Measurements from ENCODE around the gene DCAF17. TPM values are rescaled to one million over a fixed set of nuclear protein-coding genes. Genes with fewer than 3 reads are reported as not detected.

Gene DCAF17
- total and polyA plus RNA-seq, 9 donors, result 6.7 to 20.2 (median 17.0) TPM

DNA sequence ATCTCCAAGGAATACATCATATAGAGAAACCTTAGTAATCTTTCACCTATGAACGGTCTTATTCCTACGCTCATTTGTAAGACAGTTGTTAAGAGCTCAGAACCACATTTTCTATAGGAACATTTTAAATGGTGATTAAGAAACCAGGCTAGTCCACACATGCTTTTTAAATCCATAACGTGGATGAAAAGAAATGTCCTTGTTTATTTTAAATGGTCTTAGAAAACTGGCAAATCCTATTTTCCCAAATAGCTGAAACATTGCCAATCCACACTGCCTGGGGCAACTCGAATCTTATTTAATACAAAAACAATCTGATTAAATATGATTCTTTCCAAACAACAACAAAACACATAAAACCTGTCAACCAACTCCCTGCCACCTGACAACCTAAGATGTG lies 23.9 kb upstream of the DCAF17 start:
- Histone ChIP-seq H3K9me3 (no peaks in the 10 kb centered on the region), H3K4me1 (ENCODE audit: insufficient read depth) (no peaks in the 10 kb centered on the region), H3K27me3 (no peaks in the 10 kb centered on the region), H3K27ac (no peak overlapping the region), H3K36me3 (no peaks in the 10 kb centered on the region), H3K4me3 (no peak overlapping the region)
- intact Hi-C loops (cut with DNase I), result loop anchor here in 3 of 4 donors (10.0 kb wide), 3 partner anchors 245 to 435 kb away; partner anchors contain the start of gene TLK1 (in 1 of the 3)
- TF ChIP-seq, protein P1, sequence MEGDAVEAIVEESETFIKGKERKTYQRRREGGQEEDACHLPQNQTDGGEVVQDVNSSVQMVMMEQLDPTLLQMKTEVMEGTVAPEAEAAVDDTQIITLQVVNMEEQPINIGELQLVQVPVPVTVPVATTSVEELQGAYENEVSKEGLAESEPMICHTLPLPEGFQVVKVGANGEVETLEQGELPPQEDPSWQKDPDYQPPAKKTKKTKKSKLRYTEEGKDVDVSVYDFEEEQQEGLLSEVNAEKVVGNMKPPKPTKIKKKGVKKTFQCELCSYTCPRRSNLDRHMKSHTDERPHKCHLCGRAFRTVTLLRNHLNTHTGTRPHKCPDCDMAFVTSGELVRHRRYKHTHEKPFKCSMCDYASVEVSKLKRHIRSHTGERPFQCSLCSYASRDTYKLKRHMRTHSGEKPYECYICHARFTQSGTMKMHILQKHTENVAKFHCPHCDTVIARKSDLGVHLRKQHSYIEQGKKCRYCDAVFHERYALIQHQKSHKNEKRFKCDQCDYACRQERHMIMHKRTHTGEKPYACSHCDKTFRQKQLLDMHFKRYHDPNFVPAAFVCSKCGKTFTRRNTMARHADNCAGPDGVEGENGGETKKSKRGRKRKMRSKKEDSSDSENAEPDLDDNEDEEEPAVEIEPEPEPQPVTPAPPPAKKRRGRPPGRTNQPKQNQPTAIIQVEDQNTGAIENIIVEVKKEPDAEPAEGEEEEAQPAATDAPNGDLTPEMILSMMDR (IDR thresholded peaks at IDR 0.05), result no peak
- TF ChIP-seq POLR2A (IDR thresholded peaks at IDR 0.05), result no peak
- TF ChIP-seq EP300 (IDR thresholded peaks at IDR 0.05), result no peak
- DNase-seq, result no peak
- 51 to 66% (median 52%) methylated on average over 4 of the region's 4 CpGs for WGBS, 3 donors

DNA sequence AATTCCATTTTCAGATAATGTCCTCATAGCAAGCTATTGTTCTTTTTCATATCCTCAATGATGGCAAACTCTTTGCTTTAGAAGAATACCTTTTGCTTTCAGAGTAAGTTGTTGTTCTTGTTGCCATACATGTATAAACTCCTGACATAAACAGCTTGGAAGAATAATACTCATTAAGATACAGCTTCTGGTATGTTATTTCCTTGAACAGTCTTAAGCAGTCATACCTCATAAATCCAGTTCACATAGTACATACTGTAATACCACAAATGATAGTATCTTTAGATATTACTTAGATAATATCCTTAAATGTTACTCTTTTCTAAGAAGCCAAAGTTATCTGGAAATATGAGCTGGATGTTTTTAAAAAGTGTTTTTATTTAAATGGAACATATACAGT lies 23.4 kb upstream of the DCAF17 start:
- DNase-seq, result no peak
- intact Hi-C loops (cut with DNase I), result loop anchor here in 3 of 4 donors (10.0 kb wide), 3 partner anchors 246 to 436 kb away; partner anchors contain the start of gene TLK1 (in 1 of the 3)
- TF ChIP-seq POLR2A (IDR thresholded peaks at IDR 0.05), result no peak
- TF ChIP-seq EP300 (IDR thresholded peaks at IDR 0.05), result no peak
- TF ChIP-seq, protein P1 (IDR thresholded peaks at IDR 0.05), result no peak
- Histone ChIP-seq H3K4me1 (ENCODE audit: insufficient read depth) (no peaks in the 10 kb centered on the region), H3K9me3 (no peaks in the 10 kb centered on the region), H3K4me3 (no peak overlapping the region), H3K27me3 (no peaks in the 10 kb centered on the region), H3K36me3 (no peaks in the 10 kb centered on the region), H3K27ac (no peak overlapping the region)

DNA sequence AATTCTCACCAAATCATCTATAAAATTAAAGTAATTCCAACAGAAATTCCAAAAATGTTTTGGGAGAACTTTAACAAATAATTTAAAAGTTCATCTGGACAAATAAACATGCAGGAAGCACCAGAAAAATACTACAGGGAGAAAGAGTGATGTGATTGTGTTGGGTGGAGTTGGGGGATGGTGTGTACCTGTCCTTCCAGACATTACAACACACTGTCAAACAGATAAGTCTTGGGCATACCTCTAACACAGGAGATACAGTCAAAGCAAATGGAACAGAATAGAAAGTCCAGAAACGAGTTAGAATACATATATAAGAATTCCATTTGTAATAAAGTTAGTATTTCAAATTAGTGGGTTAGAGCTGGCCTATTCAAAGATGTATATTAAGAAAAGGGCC lies 22.8 kb upstream of the DCAF17 start:
- Histone ChIP-seq H3K4me1 (ENCODE audit: insufficient read depth) (peaks cover 3% of the 10 kb centered on the region), H3K27ac (no peak overlapping the region), H3K36me3 (no peaks in the 10 kb centered on the region), H3K27me3 (no peaks in the 10 kb centered on the region), H3K4me3 (no peak overlapping the region), H3K9me3 (no peaks in the 10 kb centered on the region)
- DNase-seq, result no peak
- 71 to 83% (median 75%) methylated on average over 1 of the region's 1 CpG for WGBS, 3 donors
- no peak for TF ChIP-seq POLR2A (IDR thresholded peaks at IDR 0.05)
- TF ChIP-seq EP300 (IDR thresholded peaks at IDR 0.05), result no peak
- TF ChIP-seq, protein P1 (IDR thresholded peaks at IDR 0.05), result no peak
- intact Hi-C loops (cut with DNase I), result loop anchor here in 3 of 4 donors (10.0 kb wide), 3 partner anchors 246 to 436 kb away; partner anchors contain the start of gene TLK1 (in 1 of the 3)

DNA sequence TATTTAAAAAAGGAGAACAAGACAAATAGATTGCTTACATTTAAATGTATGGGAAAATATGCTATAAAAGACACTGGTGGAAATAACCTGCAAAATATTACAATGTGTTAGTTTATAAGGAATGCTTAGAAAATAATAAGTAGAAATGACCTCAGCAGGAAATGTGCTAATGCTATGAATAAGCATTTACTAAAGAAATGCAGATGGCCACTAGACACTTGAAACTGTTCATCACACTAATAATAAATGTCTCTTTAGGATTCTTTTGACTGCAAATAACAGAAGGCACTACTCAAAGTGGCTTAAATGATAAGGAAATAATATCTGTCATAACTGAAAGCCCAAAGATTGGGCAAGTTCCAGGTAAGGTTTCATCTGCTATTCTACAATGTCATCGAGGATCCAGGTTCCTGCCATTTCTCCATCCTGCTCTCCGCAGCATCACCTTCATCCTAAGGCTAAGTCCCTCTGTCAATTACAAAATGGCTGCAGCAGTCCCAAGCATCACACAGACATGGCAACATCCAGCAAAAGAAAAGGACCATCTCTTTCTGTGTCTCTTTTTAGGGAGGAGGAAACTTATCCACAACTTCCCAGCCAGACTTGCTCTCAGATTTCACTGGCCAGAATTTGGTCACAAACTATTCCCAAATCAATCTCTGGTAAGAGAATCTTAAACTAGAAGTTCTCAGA lies 22.1 kb upstream of the DCAF17 start:
- intact Hi-C loops (cut with DNase I), result loop anchor here in 3 of 4 donors (10.0 kb wide), 3 partner anchors 247 to 437 kb away; partner anchors contain the start of gene TLK1 (in 1 of the 3)
- H3K4me3 ChIP-seq, result no peak overlapping the region
- DNase-seq, result no peak
- H3K27me3 ChIP-seq, result no peaks in the 10 kb centered on the region
- WGBS, 3 donors, result 94 to 98% (median 97%) methylated on average over 2 of the region's 2 CpGs
- TF ChIP-seq, protein P1 (IDR thresholded peaks at IDR 0.05), result no peak
- TF ChIP-seq POLR2A (IDR thresholded peaks at IDR 0.05) (no peak), EP300 (IDR thresholded peaks at IDR 0.05) (no peak)
- H3K9me3 ChIP-seq, result no peaks in the 10 kb centered on the region
- H3K4me1 ChIP-seq (ENCODE audit: insufficient read depth), result peaks cover 3% of the 10 kb centered on the region
- H3K36me3 ChIP-seq, result no peaks in the 10 kb centered on the region
- H3K27ac ChIP-seq, result no peak overlapping the region

Measured in ovary (tissue), 9 donors.